Loucy (cell line): ENCODE measurements around the gene DIP2A.

ENCODE experiments used
- H2AFZ ChIP-seq: fragments of 200-600 bp; sonication (generic); 2 replicates; pipeline ENCODE4 v1.6.0; 2016; ENCODE audit warnings: antibody characterized with exemption, mild to moderate bottlenecking, low read length, moderate library complexity
- H3F3A ChIP-seq: fragments of 200-600 bp; 2 replicates; pipeline ENCODE4 v1.6.0; 2016; ENCODE audit warnings: antibody characterized with exemption, low read depth, mild to moderate bottlenecking
- H3K27me3 ChIP-seq: fragments of 200-600 bp; sonication (generic); 2 replicates; pipeline ENCODE4 v1.6.1; 2014; ENCODE audit warnings: low read length, mild to moderate bottlenecking; ENCODE audit not compliant: insufficient read depth, poor library complexity, severe bottlenecking
- H3K36me3 ChIP-seq: fragments of 200-600 bp; sonication (generic); 2 replicates; pipeline ENCODE4 v1.6.1; 2016; ENCODE audit warnings: low read length; ENCODE audit not compliant: insufficient read depth
- H3K4me1 ChIP-seq: fragments of 200-600 bp; sonication (generic); 2 replicates; pipeline ENCODE4 v1.5.1; 2014; ENCODE audit warnings: low read length, mild to moderate bottlenecking; ENCODE audit not compliant: insufficient read depth, poor library complexity, severe bottlenecking
- H3K4me2 ChIP-seq: fragments of 200-600 bp; sonication (generic); 2 replicates; pipeline ENCODE4 v1.6.0; 2014; ENCODE audit warnings: antibody characterized with exemption, low read length, low read depth, mild to moderate bottlenecking; ENCODE audit not compliant: poor library complexity, severe bottlenecking
- H3K4me3 ChIP-seq: fragments of 200-600 bp; sonication (generic); 2 replicates; pipeline ENCODE4 v1.5.1; 2014; ENCODE audit warnings: low read length, mild to moderate bottlenecking, mixed read lengths; ENCODE audit not compliant: poor library complexity, severe bottlenecking
- H3K79me2 ChIP-seq: fragments of 200-600 bp; sonication (generic); 2 replicates; pipeline ENCODE4 v1.6.1; 2014; ENCODE audit warnings: low read length; ENCODE audit not compliant: insufficient read depth
- H3K9ac ChIP-seq: fragments of 200-600 bp; sonication (generic); 2 replicates; pipeline ENCODE4 v1.6.0; 2014; ENCODE audit warnings: mild to moderate bottlenecking, low read depth, low read length, moderate library complexity; ENCODE audit not compliant: poor library complexity, severe bottlenecking
- H3K9me2 ChIP-seq: fragments of 200-600 bp; sonication (generic); replicated peaks from 2 replicates; pipeline ENCODE4 v1.6.1; 2016; ENCODE audit warnings: low read depth, low read length, mixed read lengths
- H3K9me3 ChIP-seq: fragments of 200-600 bp; sonication (generic); 2 replicates; pipeline ENCODE4 v1.6.1; 2014; ENCODE audit warnings: mild to moderate bottlenecking, antibody characterized with exemption, low read length, low read depth; ENCODE audit not compliant: insufficient read depth
- H4K20me1 ChIP-seq: fragments of 200-600 bp; sonication (generic); 2 replicates; pipeline ENCODE4 v1.6.0; 2014; ENCODE audit warnings: antibody characterized with exemption, low read length, mild to moderate bottlenecking; ENCODE audit not compliant: insufficient read depth, poor library complexity, severe bottlenecking
- EZH2phosphoT487 ChIP-seq: fragments of 200-600 bp; IDR thresholded peaks from 2 replicates; pipeline ENCODE4 v1.6.1; 2018; ENCODE audit warnings: antibody characterized with exemption, mild to moderate bottlenecking, moderate library complexity, borderline replicate concordance
- TF ChIP-seq, protein P1 (sequence below): fragments of 200-600 bp; sonication (generic); conservative IDR thresholded peaks from 2 replicates; pipeline ENCODE4 v1.5.1; 2014; ENCODE audit warnings: mild to moderate bottlenecking, antibody characterized with exemption, low read length

DIP2A gene

DNA sequence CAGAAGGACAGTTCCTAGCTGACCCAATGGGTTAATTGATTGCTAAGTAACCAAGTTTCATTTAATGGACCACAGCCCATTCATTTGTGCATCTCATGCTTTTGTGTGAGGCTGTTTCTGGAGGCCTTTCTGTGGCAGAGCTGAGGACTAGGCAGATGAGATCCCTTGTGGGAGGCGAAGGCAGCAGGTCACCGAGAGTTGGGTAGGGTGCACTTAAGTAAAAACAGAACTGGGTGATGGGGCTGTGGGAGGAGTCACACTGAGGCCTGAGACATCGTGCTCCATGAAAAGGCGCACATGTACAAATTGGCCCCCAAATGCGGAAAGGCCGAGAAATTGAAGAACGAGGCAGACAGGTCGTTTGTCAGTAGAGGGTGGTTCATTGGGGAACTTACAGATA, 85.3 kb downstream of the DIP2A start:
- H3F3A ChIP-seq = 0 out of 2 replicates have a peak, but pooled peaks cover 2% of the 10 kb centered on the region
- H3K9ac ChIP-seq = no peak overlapping the region
- H3K36me3 ChIP-seq = peaks cover 34% of the 10 kb centered on the region; the same call in 1 of the 2 replicates
- no peaks in the 10 kb centered on the region for H3K79me2 ChIP-seq
- H3K4me1 ChIP-seq = peaks cover 15% of the 10 kb centered on the region
- H3K9me3 ChIP-seq = no peaks in the 10 kb centered on the region; the same call in 1 of the 2 replicates
- TF ChIP-seq, protein P1, sequence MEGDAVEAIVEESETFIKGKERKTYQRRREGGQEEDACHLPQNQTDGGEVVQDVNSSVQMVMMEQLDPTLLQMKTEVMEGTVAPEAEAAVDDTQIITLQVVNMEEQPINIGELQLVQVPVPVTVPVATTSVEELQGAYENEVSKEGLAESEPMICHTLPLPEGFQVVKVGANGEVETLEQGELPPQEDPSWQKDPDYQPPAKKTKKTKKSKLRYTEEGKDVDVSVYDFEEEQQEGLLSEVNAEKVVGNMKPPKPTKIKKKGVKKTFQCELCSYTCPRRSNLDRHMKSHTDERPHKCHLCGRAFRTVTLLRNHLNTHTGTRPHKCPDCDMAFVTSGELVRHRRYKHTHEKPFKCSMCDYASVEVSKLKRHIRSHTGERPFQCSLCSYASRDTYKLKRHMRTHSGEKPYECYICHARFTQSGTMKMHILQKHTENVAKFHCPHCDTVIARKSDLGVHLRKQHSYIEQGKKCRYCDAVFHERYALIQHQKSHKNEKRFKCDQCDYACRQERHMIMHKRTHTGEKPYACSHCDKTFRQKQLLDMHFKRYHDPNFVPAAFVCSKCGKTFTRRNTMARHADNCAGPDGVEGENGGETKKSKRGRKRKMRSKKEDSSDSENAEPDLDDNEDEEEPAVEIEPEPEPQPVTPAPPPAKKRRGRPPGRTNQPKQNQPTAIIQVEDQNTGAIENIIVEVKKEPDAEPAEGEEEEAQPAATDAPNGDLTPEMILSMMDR = no peak
- no peak for TF ChIP-seq EZH2phosphoT487
- no peaks in the 10 kb centered on the region for H4K20me1 ChIP-seq
- no peak overlapping the region for H2AFZ ChIP-seq
- no peaks in the 10 kb centered on the region for H3K27me3 ChIP-seq
- H3K9me2 ChIP-seq = no peaks in the 10 kb centered on the region
- H3K4me2 ChIP-seq = no peak overlapping the region
- H3K4me3 ChIP-seq = no peak overlapping the region

DNA sequence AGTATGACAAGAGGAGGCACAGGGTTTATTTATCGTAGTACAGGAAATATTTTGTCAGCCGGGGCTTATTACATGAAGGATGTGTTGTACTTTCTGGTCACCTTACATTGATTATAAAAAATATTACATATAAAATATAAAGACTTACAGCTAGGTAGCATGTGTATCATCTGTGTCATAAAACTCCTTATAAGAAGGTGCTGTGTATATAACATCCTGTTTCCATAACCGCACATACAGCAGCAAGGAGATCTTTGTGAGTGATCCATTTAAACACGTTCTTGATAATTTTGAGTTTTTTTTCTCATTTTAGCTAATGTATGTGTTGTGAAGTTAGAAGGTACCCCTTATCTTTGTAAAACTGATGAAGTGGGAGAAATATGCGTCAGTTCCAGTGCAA, 86.1 kb downstream of the DIP2A start:
- TF ChIP-seq EZH2phosphoT487 = no peak
- TF ChIP-seq, protein P1 = no peak
- H2AFZ ChIP-seq = no peak overlapping the region
- H3F3A ChIP-seq = 0 out of 2 replicates have a peak, but pooled peaks cover 2% of the 10 kb centered on the region
- peaks cover 15% of the 10 kb centered on the region for H3K4me1 ChIP-seq
- H4K20me1 ChIP-seq = no peaks in the 10 kb centered on the region
- no peak overlapping the region for H3K4me2 ChIP-seq
- H3K36me3 ChIP-seq = peaks cover 35% of the 10 kb centered on the region; the same call in 1 of the 2 replicates
- H3K9me2 ChIP-seq = no peaks in the 10 kb centered on the region
- no peak overlapping the region for H3K9ac ChIP-seq
- no peaks in the 10 kb centered on the region for H3K79me2 ChIP-seq
- no peaks in the 10 kb centered on the region for H3K27me3 ChIP-seq
- no peak overlapping the region for H3K4me3 ChIP-seq
- H3K9me3 ChIP-seq = no peaks in the 10 kb centered on the region; the same call in 1 of the 2 replicates

DNA sequence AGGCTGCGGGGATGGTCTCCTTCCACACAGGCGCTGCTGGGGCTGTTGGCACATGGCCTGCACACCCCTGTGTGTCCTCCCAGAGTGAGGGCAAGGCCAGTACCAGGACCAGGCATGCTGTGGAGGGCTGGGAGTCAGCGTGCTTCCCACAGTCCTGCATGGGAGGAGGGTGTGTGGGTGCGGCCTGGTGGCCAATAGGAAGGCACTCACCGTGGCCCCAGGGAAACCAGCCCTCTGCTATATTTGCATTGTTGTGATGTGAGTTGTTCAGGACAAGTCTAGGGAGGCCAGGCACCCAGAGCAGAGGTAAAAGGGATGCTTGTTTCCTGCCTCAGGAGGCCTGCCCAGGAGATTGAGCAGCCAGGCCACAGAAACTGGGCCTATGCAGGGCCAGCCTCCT, 86.7 kb downstream of the DIP2A start:
- Histone ChIP-seq H3K79me2 (no peaks in the 10 kb centered on the region), H3F3A (0 out of 2 replicates have a peak, but pooled peaks cover 2% of the 10 kb centered on the region), H3K4me3 (no peak overlapping the region), H3K9me2 (no peaks in the 10 kb centered on the region), H3K4me2 (no peak overlapping the region), H3K9me3 (no peaks in the 10 kb centered on the region; the same call in 1 of the 2 replicates), H3K27me3 (no peaks in the 10 kb centered on the region), H2AFZ (no peak overlapping the region), H3K4me1 (peaks cover 19% of the 10 kb centered on the region), H4K20me1 (no peaks in the 10 kb centered on the region), H3K9ac (no peak overlapping the region), H3K36me3 (peaks cover 35% of the 10 kb centered on the region; the same call in 1 of the 2 replicates)
- TF ChIP-seq, protein P1 = no peak
- no peak for TF ChIP-seq EZH2phosphoT487
